Endodermal cell (in vitro differentiated cells): ENCODE measurements around the gene HOXB2. TPM values are rescaled to one million over a fixed set of nuclear protein-coding genes. Genes with fewer than 3 reads are reported as not detected.

ENCODE experiments used
- DNase-seq: peaks from one replicate; pipeline ENCODE4 v3.0.0-alpha.2; 2017
- H3K27ac ChIP-seq: 2 replicates; pipeline ENCODE4 v1.5.1; 2013; ENCODE audit warnings: mild to moderate bottlenecking, low read depth, low read length, moderate library complexity
- H3K27me3 ChIP-seq: 2 replicates; pipeline ENCODE4 v1.6.1; 2013; ENCODE audit warnings: mild to moderate bottlenecking, low read length, moderate library complexity; ENCODE audit not compliant: insufficient read depth, control insufficient read depth, poor library complexity, severe bottlenecking
- H3K36me3 ChIP-seq: 2 replicates; pipeline ENCODE4 v1.7.0; 2013; ENCODE audit warnings: mild to moderate bottlenecking, low read length, moderate library complexity; ENCODE audit not compliant: control insufficient read depth, insufficient read depth
- H3K4me1 ChIP-seq: one replicate; pipeline ENCODE4 v1.7.0; 2013; ENCODE audit warnings: low read length; ENCODE audit not compliant: control insufficient read depth, insufficient read depth
- H3K4me3 ChIP-seq: 2 replicates; pipeline ENCODE4 v1.5.1; 2013; ENCODE audit warnings: mild to moderate bottlenecking, low read length, moderate library complexity
- H3K9ac ChIP-seq: 2 replicates; pipeline ENCODE4 v1.6.1; 2013; ENCODE audit warnings: mild to moderate bottlenecking, low read length, moderate library complexity; ENCODE audit not compliant: poor library complexity, severe bottlenecking; ENCODE audit errors: extremely low read depth
- H3K9me3 ChIP-seq: 2 replicates; pipeline ENCODE4 v1.6.1; 2013; ENCODE audit warnings: mild to moderate bottlenecking, low read length, moderate library complexity; ENCODE audit not compliant: control insufficient read depth
- H3K27ac Mint-ChIP-seq: 2 replicates; pipeline ENCODE4 v1.8.0; 2020; ENCODE audit warnings: mixed read lengths
- H3K27me3 Mint-ChIP-seq: 2 replicates; pipeline ENCODE4 v1.8.0; 2021; ENCODE audit warnings: mild to moderate bottlenecking, mixed read lengths; ENCODE audit not compliant: insufficient read depth
- H3K36me3 Mint-ChIP-seq: 2 replicates; pipeline ENCODE4 v1.8.0; 2020; ENCODE audit warnings: low read depth, mixed read lengths
- H3K4me1 Mint-ChIP-seq: 2 replicates; pipeline ENCODE4 v1.8.0; 2020; ENCODE audit warnings: mixed read lengths
- H3K4me3 Mint-ChIP-seq: 2 replicates; pipeline ENCODE4 v1.8.0; 2020; ENCODE audit warnings: mild to moderate bottlenecking, moderate library complexity, mixed read lengths
- H3K9me3 Mint-ChIP-seq: 2 replicates; pipeline ENCODE4 v1.8.0; 2020; ENCODE audit warnings: mild to moderate bottlenecking, mixed read lengths
- WGBS, 2 experiments: methylation state at CpG; one replicate each; pipeline versions ENCODE4 v1.1.5 to v1.1.7; 2013; ENCODE audit warnings: missing lambda C conversion rate in 2 of 2, mixed read lengths in 1 of 2; ENCODE audit not compliant: insufficient coverage in 1 of 2, insufficient read length in 1 of 2; 5-methylcytosine and 5-hydroxymethylcytosine counted together
- total RNA-seq, 2 donors: library from RNA; stranded (reverse); fragmentation: NEBNext Ultra II Directional in 1 of 2; extraction: Animal tissue kit (Norgen Biotek cat#: 25700) in 1 of 2; gene quantifications; 2 replicates in 1 of 2; 3 replicates in 1 of 2; pipeline ENCODE4 v1.2.1, GENCODE V29; 2021
- TF ChIP-seq, protein P1 (sequence below): fragments of 200-600 bp; sonication (generic); conservative IDR thresholded peaks from 2 replicates; pipeline ENCODE4 v1.5.0; 2021; ENCODE audit warnings: antibody characterized with exemption, mild to moderate bottlenecking

Gene HOXB2
- total RNA-seq, 2 donors from 2014 or later = 0.22 TPM; not detected in 1

GRCh38 chr17:48529683-48530009 lies 15.3 kb downstream of the HOXB2 start:
- H3K9me3 ChIP-seq = no peaks in the 10 kb centered on the region
- Mint-ChIP-seq H3K4me1 (peaks cover 18% of the 10 kb centered on the region), H3K36me3 (no peaks in the 10 kb centered on the region), H3K4me3 (no peak overlapping the region), H3K9me3 (no peaks in the 10 kb centered on the region), H3K27ac (no peak overlapping the region), H3K27me3 (peaks cover 100% of the 10 kb centered on the region)
- H3K36me3 ChIP-seq = no peaks in the 10 kb centered on the region
- TF ChIP-seq, protein P1, sequence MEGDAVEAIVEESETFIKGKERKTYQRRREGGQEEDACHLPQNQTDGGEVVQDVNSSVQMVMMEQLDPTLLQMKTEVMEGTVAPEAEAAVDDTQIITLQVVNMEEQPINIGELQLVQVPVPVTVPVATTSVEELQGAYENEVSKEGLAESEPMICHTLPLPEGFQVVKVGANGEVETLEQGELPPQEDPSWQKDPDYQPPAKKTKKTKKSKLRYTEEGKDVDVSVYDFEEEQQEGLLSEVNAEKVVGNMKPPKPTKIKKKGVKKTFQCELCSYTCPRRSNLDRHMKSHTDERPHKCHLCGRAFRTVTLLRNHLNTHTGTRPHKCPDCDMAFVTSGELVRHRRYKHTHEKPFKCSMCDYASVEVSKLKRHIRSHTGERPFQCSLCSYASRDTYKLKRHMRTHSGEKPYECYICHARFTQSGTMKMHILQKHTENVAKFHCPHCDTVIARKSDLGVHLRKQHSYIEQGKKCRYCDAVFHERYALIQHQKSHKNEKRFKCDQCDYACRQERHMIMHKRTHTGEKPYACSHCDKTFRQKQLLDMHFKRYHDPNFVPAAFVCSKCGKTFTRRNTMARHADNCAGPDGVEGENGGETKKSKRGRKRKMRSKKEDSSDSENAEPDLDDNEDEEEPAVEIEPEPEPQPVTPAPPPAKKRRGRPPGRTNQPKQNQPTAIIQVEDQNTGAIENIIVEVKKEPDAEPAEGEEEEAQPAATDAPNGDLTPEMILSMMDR = no peak
- WGBS, 2 experiments = 40 to 88% methylated on average over 1 to 11 of the region's 11 CpGs
- no peak overlapping the region for H3K27ac ChIP-seq
- H3K9ac ChIP-seq = no peak overlapping the region
- H3K27me3 ChIP-seq = peaks cover 88% of the 10 kb centered on the region
- H3K4me3 ChIP-seq = no peak overlapping the region
- no peaks in the 10 kb centered on the region for H3K4me1 ChIP-seq
- DNase-seq = peak; percentile 85

GRCh38 chr17:48528936-48529682 lies 15.8 kb downstream of the HOXB2 start:
- Histone ChIP-seq H3K4me3 (no peak overlapping the region), H3K27me3 (peaks cover 91% of the 10 kb centered on the region), H3K9ac (no peak overlapping the region), H3K4me1 (no peaks in the 10 kb centered on the region), H3K9me3 (no peaks in the 10 kb centered on the region), H3K36me3 (no peaks in the 10 kb centered on the region), H3K27ac (no peak overlapping the region)
- 79 to 84% methylated on average over 6 to 11 of the region's 11 CpGs for WGBS, 2 experiments
- Mint-ChIP-seq H3K9me3 (no peaks in the 10 kb centered on the region), H3K4me1 (peaks cover 18% of the 10 kb centered on the region), H3K4me3 (no peak overlapping the region), H3K27ac (no peak overlapping the region), H3K36me3 (no peaks in the 10 kb centered on the region), H3K27me3 (peaks cover 100% of the 10 kb centered on the region)
- TF ChIP-seq, protein P1 = no peak
- no peak for DNase-seq

DNA sequence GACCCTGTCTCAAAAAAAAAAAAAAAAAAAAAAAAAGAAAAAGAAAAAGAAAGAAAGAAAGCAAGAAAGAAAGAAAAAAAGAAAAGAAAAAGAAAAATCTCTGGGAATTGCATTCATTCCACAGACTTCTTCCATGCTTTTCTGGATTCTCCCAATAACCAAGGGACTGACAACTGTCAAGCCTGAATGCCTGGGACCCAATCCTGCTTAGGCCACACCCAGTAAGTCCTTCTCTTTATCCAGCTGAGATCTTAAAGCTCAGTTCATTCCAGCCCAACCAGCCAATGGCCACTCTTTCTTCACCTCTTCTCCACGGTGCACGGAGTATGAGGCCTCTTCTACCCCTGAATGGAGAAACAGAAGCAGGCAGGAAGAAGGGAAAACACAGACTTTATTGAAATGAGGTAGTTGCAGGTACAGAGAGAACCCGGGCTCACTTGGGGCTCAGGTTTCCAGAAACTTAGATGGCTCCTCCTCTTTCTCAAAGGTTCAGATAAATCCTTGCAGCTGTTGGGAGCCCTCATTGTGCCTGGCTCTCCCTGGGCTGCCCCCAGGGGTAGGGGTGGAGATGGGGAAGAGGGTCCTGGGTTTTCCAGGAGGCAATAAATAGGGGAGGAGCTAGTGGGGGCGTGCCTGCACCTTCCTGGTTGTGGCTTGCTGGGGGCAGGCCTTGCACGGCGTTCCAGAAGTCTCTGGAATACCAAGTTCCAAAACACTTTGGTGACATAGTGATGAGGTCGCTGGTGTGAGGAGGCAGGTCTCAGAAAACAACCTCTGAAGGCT lies 16.6 kb downstream of the HOXB2 start:
- Histone ChIP-seq H3K27ac (no peak overlapping the region), H3K36me3 (no peaks in the 10 kb centered on the region)

More for the DNA sequence above, 16.6 kb downstream of the HOXB2 start:
- H3K9ac ChIP-seq = no peak overlapping the region
- Mint-ChIP-seq H3K27me3 (peaks cover 100% of the 10 kb centered on the region), H3K4me3 (no peak overlapping the region), H3K9me3 (no peaks in the 10 kb centered on the region), H3K36me3 (no peaks in the 10 kb centered on the region), H3K4me1 (peaks cover 18% of the 10 kb centered on the region), H3K27ac (no peak overlapping the region)
- no peak overlapping the region for H3K4me3 ChIP-seq
- 46 to 57% methylated on average over 1 to 7 of the region's 7 CpGs for WGBS, 2 experiments
- peaks cover 95% of the 10 kb centered on the region for H3K27me3 ChIP-seq
- TF ChIP-seq, protein P1 = no peak
- DNase-seq = peak; percentile 74
- H3K9me3 ChIP-seq = no peaks in the 10 kb centered on the region
- no peaks in the 10 kb centered on the region for H3K4me1 ChIP-seq
